Upper lobe of left lung (tissue), 4 donors: ENCODE results near the gene PVALB.

Experiments used
- EP300 ChIP-seq, 4 donors: sonication (generic); formaldehyde crosslinking; IDR thresholded peaks; one replicate each; pipeline ENCODE4 v1.5.1; 2017; ENCODE audit warnings: antibody characterized with exemption in 4 of 4, control low read depth in 2 of 4
- POLR2AphosphoS5 ChIP-seq, 2 donors: sonication (generic); formaldehyde crosslinking; IDR thresholded peaks; one replicate each; pipeline ENCODE4 v1.5.1; 2017; ENCODE audit warnings: antibody characterized with exemption in 2 of 2
- TF ChIP-seq, protein P1 (sequence below), 6 experiments: fragments of 450-650 bp in 4 of 6; fragments of 200-600 bp in 2 of 6; sonication (generic) in 2 of 6; IDR thresholded peaks; one replicate each; pipeline ENCODE4 v1.5.1; 2016 to 2019; ENCODE audit warnings: antibody characterized with exemption in 6 of 6

DNA sequence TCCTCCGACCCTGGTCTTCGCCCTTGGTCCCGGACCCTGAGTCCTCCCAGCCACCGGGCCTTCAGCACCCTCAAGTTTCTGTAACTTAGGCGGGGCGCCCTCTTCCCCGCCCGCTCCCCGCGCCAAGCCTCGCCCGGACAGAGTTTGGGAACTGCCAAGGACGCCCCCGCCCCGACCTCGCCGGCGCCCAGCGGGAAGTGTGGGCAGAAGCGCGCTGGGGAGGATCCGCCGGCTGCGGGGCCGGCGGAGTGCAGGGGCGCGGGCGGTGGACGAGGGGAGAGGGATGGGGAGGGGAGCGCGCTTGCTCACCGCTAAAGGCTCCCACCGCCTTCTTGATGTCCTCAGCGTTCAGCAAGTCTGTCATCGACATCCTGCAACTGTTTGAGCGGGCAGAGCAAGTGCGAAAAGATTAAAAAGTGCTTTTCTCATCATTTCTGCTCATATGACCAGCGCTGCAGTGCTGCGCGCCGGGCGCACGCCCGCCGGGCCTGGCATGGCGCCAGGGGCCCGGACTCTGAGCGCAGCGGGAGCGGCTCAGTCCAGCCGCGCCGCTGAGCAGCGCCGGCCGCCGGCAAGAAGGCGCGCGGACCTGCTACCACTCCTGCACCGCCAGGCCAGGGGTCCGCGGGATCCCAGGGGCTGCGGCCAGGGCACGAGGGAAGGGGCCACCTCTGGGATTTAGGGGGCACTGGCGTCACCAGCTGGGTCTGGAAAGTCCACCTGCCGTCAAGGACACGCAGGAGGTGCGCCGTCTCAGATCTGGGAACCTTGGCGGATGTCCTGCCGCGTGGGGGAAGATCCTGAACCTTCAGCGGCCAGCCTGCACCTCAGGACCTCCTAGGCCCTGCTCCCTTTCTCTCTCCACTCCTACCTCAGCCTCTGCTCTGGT, at the start of gene PVALB:
- no peak for TF ChIP-seq EP300 (IDR thresholded peaks at IDR 0.05)
- TF ChIP-seq, protein P1, sequence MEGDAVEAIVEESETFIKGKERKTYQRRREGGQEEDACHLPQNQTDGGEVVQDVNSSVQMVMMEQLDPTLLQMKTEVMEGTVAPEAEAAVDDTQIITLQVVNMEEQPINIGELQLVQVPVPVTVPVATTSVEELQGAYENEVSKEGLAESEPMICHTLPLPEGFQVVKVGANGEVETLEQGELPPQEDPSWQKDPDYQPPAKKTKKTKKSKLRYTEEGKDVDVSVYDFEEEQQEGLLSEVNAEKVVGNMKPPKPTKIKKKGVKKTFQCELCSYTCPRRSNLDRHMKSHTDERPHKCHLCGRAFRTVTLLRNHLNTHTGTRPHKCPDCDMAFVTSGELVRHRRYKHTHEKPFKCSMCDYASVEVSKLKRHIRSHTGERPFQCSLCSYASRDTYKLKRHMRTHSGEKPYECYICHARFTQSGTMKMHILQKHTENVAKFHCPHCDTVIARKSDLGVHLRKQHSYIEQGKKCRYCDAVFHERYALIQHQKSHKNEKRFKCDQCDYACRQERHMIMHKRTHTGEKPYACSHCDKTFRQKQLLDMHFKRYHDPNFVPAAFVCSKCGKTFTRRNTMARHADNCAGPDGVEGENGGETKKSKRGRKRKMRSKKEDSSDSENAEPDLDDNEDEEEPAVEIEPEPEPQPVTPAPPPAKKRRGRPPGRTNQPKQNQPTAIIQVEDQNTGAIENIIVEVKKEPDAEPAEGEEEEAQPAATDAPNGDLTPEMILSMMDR (IDR thresholded peaks at IDR 0.05): no peak
- TF ChIP-seq POLR2AphosphoS5 (IDR thresholded peaks at IDR 0.05): no peak
